GM19467 (cell line): ENCODE measurements around the gene SYT11.
"Not testable (repeated sequence)": the region's sequence is repeated elsewhere in the genome, so short reads cannot be mapped to it uniquely, and the experiment has no call there.

Experiments
- ATAC-seq: cut with Tn5 transposase; IDR thresholded peaks from one replicate; pipeline ENCODE4 v1.9.1; 2021; ENCODE audit warnings: mild to moderate bottlenecking, moderate library complexity; ENCODE audit not compliant: unreplicated experiment

SYT11 gene

DNA sequence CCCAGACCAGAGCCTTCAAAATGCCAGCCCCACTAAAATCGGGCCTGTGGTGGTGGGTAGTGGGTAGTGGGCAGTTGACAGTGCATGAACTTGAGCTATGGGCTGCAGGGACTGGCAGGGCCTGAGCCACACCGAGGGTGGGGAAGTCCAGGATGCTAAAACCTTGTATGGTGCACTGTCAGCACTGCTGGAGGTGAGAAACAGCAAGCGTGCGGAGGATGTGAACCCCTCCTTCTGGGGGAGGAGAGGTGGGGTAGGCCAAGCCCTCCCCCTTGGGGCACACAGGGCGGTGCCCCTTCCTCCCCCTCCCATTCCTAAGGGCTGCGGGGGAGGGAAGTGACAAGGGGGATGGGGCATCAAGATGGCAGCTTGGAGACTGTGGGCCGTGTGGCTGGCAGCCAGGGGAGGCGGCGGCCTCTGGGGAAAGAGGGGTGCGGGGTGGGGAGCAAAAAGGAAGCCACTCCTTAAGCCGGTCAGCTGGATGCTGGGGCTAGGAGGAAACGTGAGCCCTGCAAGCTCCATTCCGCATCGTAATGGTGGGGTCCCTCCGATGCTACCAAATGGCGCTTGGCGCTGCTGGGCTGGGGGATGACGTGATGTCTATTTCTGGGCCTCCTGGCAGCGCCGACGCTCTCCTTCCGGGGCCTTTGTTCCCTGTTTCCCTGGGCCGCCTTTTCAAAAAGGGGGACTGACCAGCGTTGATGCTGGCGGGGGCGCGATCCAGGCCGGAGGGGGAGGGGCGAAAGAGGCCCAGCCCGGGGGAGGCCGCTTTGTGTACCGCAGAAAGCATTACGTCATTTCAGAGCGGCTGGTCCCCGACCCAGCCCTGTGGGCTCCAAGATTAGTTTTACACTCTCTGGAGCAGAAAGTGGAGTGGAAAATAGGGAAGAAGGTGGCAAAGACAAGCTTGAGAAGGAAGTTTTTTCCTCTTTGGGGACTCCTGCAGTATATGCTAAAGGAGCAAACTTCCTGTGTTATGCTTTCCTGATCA lies 809 bp downstream of the SYT11 start:
- ATAC-seq: no peak

DNA sequence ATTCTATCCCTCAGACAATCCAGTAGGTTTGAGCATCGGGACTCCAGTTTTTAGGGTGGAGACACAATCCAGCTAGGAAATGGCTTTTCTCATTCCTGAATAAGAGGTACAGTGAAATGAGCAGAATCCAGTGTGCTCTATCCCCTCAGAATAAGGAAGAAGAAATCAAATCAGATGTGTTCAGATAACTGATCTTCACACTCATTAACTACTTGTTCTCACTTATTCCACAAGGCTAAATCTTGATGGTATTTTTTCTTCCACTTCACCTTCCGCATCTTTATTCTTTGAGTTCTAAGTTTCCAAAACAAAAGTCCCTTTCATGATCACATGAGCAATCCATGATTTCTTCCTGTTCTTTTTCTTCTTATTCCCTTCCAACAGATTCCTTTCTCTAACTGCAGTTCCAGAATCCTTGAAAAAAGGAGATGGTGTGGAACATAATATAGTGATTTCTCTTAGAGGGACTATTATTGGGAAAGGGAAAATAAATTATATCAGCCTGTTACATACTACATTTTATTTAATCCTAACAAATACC lies 1.7 kb downstream of the SYT11 start:
- ATAC-seq: no peak

DNA sequence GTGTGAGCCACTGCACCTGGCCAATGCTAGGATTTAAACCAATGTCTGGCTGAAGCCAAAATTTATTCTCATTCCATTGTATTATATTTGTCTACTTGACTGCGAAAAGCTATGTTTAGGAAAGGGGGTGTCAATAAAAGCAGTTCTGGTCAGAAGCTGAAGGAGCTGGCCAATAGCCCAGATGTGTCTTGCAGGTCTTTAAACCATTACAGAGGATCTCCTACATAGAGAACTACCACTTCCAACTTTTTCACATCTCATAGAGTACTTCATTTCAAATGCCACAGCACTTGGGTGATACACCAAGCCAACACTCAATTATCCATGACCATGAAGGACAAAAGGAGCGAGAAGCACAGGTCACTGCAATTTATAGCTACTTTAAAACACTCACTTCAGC lies 2.5 kb downstream of the SYT11 start:
- ATAC-seq: no peak

DNA sequence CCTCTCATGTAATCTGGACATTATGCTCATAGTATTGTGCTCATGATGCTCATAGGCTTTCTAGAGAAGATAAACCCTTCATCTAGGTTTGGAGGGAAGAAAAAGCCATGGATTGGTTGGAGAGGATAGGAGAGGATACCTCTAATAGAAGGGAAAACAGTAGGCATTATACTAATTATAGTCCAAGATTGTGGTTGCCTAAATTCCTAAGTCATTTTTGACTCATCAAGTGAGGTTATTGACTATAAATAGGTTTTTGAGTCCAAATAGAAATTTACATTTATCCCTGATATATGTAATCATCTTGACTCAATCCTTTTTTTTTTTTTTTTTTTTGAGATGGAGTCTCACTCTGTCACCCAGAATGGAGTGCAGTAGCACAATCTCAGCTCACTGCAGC lies 5.0 kb downstream of the SYT11 start:
- no peak for ATAC-seq

DNA sequence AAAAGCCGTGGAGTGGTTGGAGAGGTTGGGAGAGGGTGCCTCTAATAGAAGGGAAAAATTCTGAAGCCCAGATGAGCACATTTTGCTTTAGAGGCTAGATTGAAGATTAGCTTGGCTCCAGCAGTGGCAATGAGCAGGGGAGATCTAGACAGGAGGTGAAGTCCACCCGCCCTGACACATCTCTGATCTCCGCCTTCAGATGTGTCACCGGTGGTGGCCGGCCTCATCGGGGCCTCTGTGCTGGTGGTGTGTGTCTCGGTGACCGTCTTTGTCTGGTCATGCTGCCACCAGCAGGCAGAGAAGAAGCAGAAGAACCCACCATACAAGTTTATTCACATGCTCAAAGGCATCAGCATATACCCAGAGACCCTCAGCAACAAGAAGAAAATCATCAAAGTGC lies 8.4 kb downstream of the SYT11 start:
- ATAC-seq: no peak

DNA sequence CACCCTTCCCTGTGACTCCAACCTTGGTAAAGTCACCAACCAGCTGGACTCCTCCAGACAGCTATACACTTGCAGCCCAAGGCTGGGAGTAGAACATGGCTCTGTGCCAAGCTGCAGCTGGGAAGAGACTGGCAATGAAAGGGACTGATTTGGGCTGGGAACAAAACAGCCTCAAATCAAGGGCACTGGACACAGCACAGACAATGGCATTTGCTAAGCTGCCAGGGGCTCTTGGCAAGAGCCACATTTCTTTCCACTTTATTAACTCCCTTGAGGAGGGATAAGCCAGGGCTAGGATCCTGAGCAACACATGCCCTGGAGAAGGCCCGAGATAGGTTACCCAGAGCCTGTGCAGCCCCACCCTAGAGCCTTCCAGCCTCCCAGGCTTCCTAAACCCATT lies 12.0 kb downstream of the SYT11 start:
- no peak for ATAC-seq

DNA sequence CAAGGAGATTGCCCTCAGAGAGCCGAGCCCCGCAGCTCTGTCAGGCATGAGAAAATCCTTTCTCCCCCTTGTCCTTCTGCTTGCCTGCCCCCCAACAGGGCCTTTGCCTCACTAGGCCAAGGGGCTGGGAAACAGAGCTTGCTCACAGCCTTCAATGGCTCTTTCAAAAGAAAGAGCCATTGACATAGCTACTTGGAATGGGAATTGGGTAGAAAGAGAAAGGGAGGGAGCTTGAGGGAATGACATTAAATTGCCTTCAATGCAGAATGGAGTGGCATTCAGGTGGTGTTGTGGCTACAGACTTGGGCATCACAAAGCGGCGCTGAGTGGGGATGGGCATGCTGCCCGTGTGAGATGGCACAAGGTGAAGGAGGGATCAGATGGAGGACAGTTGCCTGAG lies 13.2 kb downstream of the SYT11 start:
- no peak for ATAC-seq

DNA sequence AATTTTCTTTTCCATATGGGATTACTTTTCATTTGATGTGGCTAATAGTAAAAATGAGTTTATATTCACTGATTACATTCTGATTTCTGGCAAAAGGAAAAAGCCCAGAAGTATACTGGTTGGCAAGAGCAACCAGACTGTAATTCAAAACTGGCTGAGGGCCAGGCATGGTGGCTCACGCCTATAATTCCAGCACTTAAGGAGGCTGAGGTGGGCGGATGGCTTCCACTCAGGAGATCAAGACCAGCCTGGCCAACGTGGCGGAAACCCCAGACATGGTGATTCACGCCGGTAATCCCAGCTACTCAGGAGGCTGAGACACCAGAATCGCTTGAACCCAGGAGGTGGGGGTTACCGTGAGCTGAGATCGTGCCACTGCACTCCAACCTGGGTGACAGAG lies 14.5 kb downstream of the SYT11 start:
- ATAC-seq: no peak

DNA sequence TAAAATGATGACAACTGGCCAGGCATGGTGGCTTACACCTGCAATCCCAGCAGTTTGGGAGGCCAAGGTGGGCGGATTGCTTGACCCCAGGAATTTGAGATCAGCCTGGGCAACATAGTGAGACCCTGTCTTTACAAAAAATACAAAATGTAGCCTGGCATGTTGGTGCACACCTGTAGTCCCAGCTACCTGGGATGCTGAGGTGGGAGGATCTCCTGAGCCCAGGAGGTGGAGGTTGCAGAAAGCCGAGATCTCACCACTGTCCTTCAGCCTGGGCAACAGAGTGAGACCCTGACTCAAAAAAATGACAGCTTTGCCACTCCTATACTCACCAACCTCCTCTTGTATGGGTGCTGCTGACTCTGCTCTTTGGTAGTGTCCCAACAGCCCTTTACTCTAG lies 18.6 kb downstream of the SYT11 start:
- no peak for ATAC-seq

DNA sequence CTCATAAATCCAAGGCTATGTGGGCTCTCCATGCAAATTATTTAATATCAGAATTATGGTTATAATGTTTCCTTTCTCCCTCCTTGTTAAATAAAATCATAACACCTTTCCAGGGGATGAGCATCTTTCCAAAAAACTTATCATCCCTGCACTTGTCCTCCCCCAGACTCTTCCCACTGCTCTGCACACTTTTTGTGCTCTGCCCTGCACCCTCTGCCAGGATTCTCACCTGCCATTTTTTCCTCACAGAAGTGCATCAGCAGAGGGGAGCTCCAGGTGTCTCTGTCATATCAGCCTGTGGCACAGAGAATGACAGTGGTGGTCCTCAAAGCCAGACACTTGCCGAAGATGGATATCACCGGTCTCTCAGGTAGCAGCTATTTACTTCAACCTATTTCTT lies 20.9 kb downstream of the SYT11 start:
- ATAC-seq: no peak

DNA sequence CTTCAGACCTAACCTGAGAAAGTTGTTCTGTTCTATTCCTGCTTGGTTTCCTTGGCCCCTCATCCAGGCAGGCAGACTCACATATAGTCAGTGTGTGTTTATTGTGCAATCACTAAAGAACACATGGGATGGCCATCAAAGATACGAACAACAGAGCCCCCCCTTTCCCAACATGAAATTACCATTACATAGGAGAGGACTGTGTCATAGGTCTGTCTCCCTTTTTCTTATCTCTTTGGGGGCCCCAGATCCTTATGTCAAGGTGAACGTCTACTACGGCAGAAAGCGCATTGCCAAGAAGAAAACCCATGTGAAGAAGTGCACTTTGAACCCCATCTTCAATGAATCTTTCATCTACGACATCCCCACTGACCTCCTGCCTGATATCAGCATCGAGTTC lies 21.6 kb downstream of the SYT11 start:
- no peak for ATAC-seq

DNA sequence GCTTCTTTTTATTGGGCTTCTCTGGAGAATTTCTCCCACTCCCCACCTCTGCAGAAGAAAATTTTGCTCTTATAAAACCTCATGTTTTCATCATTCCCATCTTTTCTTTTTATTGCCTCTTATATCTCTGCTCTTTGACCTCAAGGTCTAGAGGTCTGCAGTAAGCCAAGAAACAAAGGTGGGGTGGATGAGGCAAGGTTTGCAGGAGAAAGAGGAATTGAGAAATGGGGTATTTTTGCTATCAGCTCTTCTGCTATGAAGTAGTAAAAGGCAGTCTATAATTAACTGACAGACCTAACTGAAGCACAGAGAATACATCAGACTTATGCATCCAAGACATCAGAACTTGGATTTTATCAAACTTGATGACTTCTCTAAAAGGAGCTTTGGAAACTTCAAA lies 22.9 kb downstream of the SYT11 start:
- ATAC-seq: no peak

DNA sequence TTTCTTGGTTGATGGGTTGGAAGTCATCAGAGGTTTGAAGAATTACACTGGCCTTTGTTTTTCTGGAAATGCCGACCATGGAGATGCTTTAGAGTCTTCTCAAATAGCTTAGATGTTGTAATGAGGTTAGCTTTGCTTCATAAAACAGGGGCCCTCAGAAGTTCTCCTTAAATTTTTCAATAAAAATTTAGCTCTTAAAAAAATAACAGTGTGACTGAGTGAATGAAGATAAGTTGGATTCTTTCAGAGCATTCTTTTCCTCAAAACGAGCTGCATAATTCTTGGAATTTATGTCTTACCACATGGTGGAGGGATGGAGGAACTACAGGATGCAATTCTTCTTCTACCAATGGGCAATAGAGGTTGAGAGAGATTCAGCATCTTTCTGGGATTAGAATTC lies 23.4 kb downstream of the SYT11 start:
- no peak for ATAC-seq

DNA sequence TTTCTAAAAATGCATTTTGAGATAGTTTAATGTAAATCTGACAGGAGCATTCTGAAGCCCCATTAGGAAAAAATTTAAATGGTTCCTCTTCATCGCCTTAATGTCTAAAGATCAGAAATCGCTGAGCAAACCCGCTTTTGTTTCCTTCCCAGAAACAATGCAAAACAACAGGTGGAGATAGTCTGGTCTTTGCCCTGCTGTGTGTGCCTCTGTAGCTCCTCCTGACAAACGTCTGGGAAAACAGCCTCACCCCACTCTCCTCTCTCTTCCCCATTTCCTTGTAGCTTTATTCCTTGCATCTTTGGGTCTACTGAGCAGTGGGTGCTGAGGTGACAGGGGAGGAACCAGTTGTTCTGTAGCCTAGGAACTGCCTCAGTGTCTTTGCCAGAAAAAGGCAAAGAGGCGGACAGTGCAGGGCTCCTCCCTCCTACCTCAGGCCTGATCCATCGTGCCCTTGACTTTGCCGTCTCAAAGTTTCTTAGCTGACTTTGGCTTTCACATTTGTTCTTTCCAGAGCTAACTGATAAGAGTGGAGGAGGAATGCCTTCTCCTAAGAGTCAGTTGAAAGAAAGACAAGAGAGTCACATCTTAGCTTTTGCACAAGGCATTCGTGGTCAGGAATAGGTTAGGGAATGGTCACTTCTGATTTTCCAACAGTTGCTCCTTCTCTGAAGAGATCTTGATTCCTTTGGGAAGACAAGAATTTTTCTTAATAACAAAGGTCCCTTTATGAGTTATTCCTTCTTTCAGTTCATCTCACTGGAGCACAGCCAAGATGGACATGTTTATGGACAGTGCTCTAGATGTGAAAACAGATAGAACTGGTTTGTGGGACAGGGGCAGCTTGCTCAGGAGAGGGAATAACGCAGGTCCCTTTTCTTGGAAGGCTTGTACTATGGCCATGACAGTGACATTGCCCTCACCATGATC lies 24.9 kb downstream of the SYT11 start:
- ATAC-seq: no peak

DNA sequence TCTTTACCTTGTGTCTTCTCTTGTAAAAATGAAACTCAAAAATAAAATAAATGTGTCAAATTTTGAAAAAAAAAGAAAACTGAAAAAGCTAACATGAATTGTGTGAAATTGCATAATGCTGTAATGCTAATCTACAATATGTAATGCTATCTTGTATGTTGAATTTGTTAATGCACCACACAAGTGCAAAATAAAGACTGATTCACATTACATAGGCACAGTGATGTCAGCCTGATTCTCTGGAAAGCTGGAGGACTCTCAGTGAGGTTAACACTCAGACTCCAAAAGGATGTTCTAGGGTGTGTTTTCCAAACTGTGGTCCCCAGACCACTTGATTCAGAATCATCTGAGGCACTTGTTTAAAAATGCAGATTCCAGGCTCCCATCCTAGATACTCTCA lies 25.6 kb downstream of the SYT11 start:
- no peak for ATAC-seq

DNA sequence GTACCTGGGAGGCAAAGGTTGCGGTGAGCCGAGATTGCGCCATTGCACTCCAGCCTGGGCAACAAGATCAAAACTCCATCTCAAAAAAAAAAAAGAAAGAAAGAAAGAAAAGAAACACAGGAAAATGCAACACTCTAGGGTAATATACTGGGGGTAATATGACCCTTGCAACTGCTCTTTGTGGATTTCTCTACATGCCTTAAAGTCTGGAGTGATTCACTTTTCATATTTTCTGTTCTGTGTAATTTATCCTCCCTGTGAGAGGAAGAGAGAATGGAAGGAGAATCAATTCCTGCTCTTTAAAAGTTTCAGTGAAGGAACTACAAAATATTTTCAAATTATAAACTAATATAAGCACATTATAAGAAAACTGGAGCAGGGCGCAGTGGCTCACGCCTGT lies 29.1 kb downstream of the SYT11 start:
- no peak for ATAC-seq

DNA sequence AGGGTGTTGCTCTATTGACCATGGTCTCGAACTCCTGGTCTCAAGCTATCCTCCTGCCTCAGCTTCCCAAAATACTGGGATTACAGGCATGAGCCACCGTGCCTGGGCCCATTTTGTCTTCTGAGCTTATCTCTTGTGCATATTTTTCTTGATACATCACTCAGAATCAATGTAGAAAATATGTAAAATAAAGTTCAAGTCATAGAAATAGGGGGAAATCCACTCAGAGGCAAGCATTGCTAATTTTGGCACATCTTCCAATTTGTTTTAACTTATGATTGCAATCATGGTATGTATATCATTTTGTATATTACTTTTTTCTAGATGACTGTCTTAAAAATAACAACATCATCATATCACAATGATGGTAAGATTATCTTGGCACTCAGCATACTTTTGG lies 30.2 kb downstream of the SYT11 start:
- no peak for ATAC-seq

DNA sequence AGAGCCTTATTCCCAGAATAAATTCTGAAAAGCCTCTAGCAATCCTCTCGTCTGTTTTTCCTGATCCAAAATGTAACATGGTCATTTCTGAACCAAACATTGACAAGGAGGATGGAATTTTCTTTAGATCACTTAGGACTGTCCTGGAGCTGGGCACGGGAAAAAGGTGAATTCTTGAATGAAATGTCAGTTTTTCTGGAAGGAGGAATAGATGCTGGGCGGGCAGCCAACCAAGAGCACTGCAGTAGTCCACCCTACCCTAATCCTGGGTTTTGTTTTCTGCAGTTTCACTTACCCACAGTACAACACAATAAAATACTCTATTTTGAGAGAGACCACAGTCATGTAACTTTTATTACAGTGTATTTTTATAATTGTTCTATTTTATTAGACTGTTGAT lies 30.9 kb downstream of the SYT11 start:
- ATAC-seq: no peak

DNA sequence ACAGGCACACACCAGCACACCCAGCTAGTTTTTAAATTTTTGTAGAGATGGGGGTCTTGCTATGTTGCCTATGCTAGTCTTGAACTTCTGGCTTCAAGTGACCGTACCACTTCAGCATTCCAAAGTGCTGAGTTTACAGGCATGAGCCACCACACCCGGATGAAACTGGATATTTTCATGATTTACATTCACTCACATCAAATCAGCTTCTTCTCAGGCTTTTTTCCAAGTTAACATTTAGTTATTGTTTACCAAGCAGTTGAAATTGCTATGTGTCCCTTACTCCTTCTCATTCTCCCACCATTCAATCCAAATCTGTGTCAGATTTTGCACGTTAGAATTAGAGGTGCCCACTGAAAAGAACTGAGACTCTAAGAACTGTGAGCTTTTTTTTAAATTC lies 33.4 kb downstream of the SYT11 start:
- no peak for ATAC-seq

DNA sequence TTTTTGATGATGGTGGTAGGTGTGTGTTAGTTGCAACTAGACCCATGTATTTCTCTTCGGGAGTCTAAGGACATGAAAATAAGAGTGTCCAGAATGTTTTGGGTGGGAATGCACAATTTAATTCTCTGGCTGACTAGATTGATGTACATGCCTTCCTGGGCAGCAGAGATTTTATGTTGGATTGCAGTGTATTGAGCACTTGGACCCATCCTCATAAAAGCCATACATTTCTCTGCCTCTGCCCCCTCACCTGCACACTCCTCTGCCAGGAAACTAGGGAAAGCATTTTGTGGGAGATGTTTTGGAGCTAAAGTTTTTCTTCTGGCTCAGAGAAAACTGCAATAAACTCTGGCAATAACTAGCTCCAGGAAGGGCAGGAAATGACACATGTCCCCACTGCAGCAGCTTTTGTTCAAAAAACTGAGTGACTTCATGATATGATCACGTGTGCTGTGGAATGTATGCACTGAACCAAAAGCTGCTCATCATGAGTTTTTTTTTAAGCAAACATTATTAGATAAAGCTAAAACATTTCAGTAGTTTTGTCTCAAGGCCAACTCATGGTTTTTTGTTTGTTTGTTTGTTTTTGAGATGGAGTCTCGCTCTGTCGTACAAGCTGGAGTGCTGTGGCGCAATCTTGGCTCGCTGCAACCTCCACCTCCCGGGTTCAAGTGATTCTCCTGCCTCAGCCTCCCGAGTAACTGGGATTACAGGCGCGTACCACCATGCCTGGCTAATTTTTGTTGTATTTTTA lies 34.2 kb downstream of the SYT11 start:
- ATAC-seq: no peak

DNA sequence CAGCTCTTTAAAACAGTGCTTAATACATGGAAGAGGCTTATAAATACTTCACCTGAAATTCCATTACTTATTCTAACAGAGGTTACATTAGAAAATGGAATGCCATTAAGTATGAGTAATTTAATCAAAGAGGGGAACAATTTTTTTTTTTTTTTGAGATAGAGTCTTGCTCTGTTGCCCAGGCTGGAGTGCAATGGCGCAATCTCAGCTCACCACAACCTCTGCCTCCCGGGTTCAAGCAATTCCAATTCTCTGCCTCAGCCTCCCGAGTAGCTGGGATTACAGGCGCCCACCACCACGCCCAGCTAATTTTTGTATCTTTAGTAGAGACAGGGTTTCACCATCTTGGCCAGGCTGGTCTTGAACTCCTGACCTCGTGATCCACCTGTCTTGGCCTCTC lies 36.2 kb downstream of the SYT11 start:
- ATAC-seq: not testable (repeated sequence)
